GM21576 (cell line): ENCODE measurements around the gene MFNG.

Experiments used
- ATAC-seq: cut with Tn5 transposase; IDR thresholded peaks from one replicate; pipeline ENCODE4 v1.9.1; 2021; ENCODE audit warnings: mild to moderate bottlenecking, moderate library complexity; ENCODE audit not compliant: unreplicated experiment

Gene MFNG

GRCh38 chr22:37427711-37428635 lies 58.2 kb downstream of the MFNG start:
- no peak for ATAC-seq

- no peak for ATAC-seq
Measured at GRCh38 chr22:37427135-37427710, 59.0 kb downstream of the MFNG start, which contains the start of gene ELFN2. ELFN2 (minus strand) TSS chr22:37427479; CDS start chr22:37375534, 51,945 bp downstream.

DNA sequence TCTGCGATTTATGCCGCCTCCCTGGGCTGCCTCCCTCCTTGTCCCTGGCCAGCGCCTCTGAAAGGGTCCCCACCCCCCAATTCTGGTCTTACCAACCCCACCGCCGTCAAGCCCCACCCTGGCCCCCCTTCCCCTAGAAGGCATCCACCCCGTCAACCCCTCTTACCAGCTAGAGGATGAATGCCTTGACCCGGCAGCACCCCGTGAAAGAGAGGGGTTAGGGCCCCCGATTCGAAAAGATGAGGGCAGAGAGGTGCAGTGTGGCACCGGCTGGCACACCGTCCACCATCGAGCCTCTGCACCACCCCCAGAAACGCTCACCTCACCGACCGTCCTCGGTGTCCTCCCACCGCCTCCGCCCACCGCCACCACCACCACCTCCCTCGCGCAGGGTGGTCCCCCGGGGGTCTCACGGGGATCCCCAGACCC lies 59.5 kb downstream of the MFNG start:
- no peak for ATAC-seq

DNA sequence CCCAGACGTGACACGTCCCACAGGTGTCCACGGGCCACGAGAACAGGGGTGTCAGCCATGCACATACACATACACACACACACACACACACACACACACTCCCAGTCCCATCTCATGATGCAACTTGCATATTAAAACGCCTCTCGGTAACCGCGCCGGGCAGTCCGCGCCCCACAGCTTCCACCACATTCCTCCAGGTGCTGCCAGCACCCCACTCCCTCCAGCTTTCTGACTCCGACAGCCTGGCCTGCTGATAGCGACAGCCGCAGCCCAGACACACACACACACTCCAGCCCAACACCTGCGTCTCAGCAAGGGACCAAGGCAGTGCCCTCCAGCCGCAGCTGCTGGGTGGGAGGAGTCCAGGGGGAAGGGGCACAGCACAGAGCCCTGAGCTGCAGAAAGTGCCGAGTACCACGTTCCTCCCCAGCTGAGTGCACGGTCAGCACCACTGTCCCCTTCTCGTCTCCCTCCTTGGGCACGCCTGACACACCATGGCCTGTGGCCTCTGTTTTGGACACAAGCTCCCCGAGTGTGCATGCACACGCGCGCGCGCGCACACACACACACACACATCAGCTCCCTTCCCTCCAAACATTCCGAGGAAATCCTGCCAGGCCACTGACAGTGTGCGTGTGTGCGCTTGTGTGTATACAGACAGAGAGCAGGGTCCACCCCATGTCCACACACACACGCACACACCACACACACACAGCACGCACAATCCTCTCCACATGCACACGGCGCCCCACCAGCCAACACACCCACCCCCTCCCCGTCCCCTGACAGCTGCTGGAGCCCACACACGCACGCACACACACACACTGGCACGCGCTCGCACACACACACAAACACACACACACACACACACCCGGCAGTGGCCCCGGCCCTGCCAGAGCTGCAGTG lies 60.1 kb downstream of the MFNG start:
- no peak for ATAC-seq

GRCh38 chr22:37425369-37425768 lies 60.8 kb downstream of the MFNG start:
- ATAC-seq = no peak

GRCh38 chr22:37423283-37423682 lies 62.9 kb downstream of the MFNG start:
- ATAC-seq = no peak

DNA sequence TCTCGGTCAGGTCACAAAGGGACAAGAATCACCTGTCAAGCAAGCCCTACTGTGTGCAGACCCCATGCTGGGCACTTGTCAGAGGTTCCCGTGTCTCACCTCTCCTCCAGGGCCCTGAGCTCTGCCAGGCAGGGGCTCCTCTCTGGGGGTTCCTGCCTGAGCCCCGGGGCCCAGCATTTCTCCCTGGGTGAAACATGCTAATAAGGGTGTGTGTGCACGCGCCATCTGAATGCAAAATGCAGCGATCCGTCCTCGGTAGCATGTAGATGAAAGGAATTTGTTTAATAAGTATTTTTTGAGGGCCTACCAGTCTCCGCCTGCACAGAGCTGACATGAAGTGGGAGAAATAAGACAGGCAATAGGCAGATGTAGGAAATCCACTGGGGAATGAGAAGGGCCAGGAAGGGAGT lies 64.7 kb downstream of the MFNG start:
- ATAC-seq = no peak

DNA sequence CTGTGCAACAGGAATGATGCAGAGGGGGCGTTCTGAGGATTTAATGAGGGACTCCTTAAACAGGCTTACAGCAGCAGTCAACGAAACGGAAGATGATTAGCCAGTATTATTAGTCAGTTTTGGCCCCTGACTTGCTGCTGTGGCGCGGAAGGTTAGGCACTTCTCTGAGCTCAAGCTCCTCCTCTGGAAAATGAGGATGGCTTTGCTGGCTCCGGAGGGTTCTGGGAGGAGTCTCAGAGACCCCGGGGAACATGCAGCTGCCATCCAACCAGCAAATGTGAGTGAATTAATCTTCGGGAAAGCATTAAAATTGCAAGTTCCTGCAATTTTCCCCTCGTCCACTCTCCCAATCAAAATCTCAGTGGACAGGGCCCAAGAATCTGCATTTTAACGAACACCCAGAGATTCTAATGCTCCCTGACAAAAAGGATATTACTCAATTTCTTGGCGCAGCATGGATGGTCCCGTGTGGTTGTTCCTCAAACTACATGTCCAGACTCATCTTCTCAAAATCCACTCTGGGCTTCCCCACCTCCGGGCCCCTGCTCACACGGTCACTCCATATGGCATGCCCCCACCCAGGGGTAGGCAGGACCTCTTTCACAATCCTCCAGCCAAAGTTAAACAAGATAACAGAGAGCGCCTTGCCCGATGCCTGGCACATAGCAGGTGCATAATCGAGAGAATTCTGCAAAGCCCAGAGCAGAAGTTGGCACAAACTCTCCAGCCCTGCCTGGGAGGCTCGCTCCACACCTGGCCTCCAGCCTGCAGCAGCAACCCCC lies 65.3 kb downstream of the MFNG start:
- ATAC-seq = no peak

DNA sequence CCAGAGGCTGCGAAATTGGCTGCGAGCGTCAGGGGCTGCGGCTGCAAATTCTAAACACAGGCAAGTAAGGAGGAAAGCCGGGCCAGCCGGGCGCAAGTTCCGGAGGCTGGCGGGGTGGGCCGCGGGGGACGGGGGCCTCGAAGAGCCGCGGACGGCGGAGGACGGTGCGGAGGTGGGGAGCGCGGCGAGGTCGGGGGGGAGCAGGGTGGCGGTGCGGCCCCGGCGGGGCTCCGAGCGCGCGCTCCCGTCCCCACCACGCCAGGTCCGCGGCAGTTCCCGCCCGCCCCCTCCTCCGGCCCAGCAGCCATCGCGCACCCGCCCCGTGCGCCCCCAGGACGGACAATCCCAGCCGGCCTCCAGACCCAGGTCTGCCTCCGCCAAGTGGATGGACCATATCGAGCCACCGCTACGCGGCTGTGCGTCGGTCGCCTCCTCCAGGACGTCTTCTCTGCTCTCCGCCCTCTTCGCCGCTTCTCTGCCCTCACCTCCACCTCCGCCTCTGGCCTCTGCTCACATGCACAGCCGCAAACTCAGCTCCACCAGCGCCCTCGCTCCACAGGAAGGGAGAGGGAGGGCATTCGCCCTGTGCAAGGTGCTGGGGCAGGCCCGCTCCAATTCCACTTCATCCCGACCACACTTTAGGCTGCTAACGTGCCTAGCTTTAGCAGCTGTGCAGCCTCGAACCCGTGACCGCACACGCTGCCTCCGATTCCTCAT lies 66.1 kb downstream of the MFNG start:
- ATAC-seq = no peak

DNA sequence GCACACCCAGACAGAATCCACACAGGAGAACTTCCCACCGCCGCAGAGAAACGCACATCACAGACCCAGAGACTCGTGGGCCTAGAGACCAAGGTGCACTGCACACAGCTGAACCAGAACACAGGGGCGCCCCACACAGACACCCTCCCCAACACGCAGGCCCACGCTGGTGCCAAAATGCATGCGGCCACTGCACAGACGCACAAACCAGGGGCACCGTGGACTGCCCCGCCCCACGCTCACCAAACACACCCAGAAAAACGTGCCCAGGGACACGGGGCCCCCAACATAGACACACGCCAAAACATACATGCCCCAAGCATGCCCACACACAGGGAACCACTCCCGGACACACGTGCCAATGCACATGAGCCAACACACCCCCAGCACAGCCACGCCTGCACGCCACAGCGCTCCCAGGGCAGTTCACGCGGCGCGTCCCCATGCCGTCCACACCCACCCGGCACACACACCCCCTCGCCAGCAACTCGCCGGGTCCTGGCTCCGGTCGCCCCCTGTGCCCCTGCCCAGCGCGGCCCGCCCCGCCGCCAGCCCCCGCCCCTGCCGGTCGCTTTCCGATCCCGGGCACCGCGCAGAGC lies 66.7 kb downstream of the MFNG start:
- no peak for ATAC-seq
